MM.1S (cell line): ENCODE measurements around the gene GRAMD1A.

Experiments
- EZH2phosphoT487 ChIP-seq: fragments of 300-600 bp; sonication (generic); IDR thresholded peaks from 2 replicates; pipeline ENCODE4 v1.6.1; 2018; ENCODE audit warnings: antibody characterized with exemption, low read length
- TF ChIP-seq, protein P1 (sequence below): fragments of 300-600 bp; sonication (generic); IDR thresholded peaks from 2 replicates; pipeline ENCODE4 v1.5.1; 2016; ENCODE audit warnings: antibody characterized with exemption, low read length, mixed read lengths

- TF ChIP-seq, protein P1, sequence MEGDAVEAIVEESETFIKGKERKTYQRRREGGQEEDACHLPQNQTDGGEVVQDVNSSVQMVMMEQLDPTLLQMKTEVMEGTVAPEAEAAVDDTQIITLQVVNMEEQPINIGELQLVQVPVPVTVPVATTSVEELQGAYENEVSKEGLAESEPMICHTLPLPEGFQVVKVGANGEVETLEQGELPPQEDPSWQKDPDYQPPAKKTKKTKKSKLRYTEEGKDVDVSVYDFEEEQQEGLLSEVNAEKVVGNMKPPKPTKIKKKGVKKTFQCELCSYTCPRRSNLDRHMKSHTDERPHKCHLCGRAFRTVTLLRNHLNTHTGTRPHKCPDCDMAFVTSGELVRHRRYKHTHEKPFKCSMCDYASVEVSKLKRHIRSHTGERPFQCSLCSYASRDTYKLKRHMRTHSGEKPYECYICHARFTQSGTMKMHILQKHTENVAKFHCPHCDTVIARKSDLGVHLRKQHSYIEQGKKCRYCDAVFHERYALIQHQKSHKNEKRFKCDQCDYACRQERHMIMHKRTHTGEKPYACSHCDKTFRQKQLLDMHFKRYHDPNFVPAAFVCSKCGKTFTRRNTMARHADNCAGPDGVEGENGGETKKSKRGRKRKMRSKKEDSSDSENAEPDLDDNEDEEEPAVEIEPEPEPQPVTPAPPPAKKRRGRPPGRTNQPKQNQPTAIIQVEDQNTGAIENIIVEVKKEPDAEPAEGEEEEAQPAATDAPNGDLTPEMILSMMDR: no peak
- no peak for TF ChIP-seq EZH2phosphoT487
Observed at GRCh38 chr19:35004517-35005255, 4.6 kb downstream of the GRAMD1A start.
